Mammary epithelial cell (primary cell): Measurements from ENCODE around the gene LGMN.

Experiments
- EZH2 ChIP-seq: IDR thresholded peaks from 2 replicates; pipeline ENCODE4 v1.6.1; 2012; ENCODE audit warnings: low read length, inconsistent platforms, borderline replicate concordance
- TF ChIP-seq, protein P1 (sequence below), 2 donors: IDR thresholded peaks in 1 of 2; conservative IDR thresholded peaks in 1 of 2; 2 replicates each; pipeline ENCODE4 v1.5.1; 2011 to 2012; ENCODE audit warnings: inconsistent platforms in 2 of 2, low read length in 2 of 2, mild to moderate bottlenecking in 2 of 2, control low read depth in 1 of 2, low read depth in 1 of 2; ENCODE audit not compliant: insufficient read depth in 1 of 2; ENCODE audit errors: extremely low read depth in 1 of 2

DNA sequence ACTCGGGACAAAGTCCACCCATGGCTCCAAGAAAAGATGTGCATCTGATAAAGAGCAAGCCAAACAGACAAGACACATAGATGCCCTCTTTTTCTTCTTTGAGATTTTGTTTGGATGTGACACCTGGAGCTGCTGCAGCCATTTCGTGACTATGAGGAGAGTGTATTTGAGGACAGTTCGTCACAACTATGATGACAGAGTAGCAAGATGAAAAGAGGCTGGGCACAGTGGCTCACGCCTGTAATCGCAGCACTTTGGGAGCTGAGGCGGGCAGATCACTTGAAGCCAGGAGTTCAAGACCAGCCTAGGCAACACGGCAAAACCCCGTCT lies 21.5 kb downstream of the LGMN start:
- TF ChIP-seq, protein P1, sequence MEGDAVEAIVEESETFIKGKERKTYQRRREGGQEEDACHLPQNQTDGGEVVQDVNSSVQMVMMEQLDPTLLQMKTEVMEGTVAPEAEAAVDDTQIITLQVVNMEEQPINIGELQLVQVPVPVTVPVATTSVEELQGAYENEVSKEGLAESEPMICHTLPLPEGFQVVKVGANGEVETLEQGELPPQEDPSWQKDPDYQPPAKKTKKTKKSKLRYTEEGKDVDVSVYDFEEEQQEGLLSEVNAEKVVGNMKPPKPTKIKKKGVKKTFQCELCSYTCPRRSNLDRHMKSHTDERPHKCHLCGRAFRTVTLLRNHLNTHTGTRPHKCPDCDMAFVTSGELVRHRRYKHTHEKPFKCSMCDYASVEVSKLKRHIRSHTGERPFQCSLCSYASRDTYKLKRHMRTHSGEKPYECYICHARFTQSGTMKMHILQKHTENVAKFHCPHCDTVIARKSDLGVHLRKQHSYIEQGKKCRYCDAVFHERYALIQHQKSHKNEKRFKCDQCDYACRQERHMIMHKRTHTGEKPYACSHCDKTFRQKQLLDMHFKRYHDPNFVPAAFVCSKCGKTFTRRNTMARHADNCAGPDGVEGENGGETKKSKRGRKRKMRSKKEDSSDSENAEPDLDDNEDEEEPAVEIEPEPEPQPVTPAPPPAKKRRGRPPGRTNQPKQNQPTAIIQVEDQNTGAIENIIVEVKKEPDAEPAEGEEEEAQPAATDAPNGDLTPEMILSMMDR (conservative IDR thresholded peaks at IDR 0.05 in 1 of 2, IDR thresholded peaks at IDR 0.05 in 1 of 2; ENCODE audit: extremely low read depth in 1 of 2, insufficient read depth in 1 of 2, low read depth in 1 of 2, low read length in 2 of 2), result no peak
- no peak for TF ChIP-seq EZH2
